Eye (tissue), 1 donor: ENCODE results near the gene PARD3.

Experiments used
- DNase-seq: peaks from one replicate; pipeline ENCODE4 v3.0.0-alpha.2; 2015

Gene PARD3

GRCh38 chr10:34602478-34602877 is 212.6 kb downstream of the PARD3 start:
- DNase-seq: no peak

- DNase-seq: no peak
Observed at GRCh38 chr10:34601691-34602090, 213.4 kb downstream of the PARD3 start.

- no peak for DNase-seq
Observed at GRCh38 chr10:34599026-34599795, 215.9 kb downstream of the PARD3 start.

GRCh38 chr10:34596351-34596750 is 218.7 kb downstream of the PARD3 start:
- DNase-seq: no peak

GRCh38 chr10:34593930-34594329 is 221.2 kb downstream of the PARD3 start:
- no peak for DNase-seq

GRCh38 chr10:34593374-34593890 is 221.7 kb downstream of the PARD3 start:
- no peak for DNase-seq

- DNase-seq: no peak
Observed at GRCh38 chr10:34590793-34591192, 224.3 kb downstream of the PARD3 start.

- DNase-seq: no peak
Observed at GRCh38 chr10:34589275-34589674, 225.8 kb downstream of the PARD3 start.

- DNase-seq: no peak
Observed at GRCh38 chr10:34587680-34588019, 227.4 kb downstream of the PARD3 start.

GRCh38 chr10:34587002-34587679 is 228.0 kb downstream of the PARD3 start:
- no peak for DNase-seq

- no peak for DNase-seq
Observed at GRCh38 chr10:34585422-34586112, 229.5 kb downstream of the PARD3 start.

GRCh38 chr10:34584164-34584563 is 230.9 kb downstream of the PARD3 start:
- no peak for DNase-seq

GRCh38 chr10:34581801-34582532 is 233.1 kb downstream of the PARD3 start:
- DNase-seq: no peak

- DNase-seq: no peak
Observed at GRCh38 chr10:34580643-34581042, 234.5 kb downstream of the PARD3 start.

GRCh38 chr10:34580214-34580613 is 234.9 kb downstream of the PARD3 start:
- DNase-seq: no peak

GRCh38 chr10:34578468-34578867 is 236.6 kb downstream of the PARD3 start:
- no peak for DNase-seq

- DNase-seq: no peak
Observed at GRCh38 chr10:34576797-34577196, 238.3 kb downstream of the PARD3 start.

- no peak for DNase-seq
Observed at GRCh38 chr10:34575882-34576281, 239.2 kb downstream of the PARD3 start.

- no peak for DNase-seq
Observed at GRCh38 chr10:34574353-34574934, 240.7 kb downstream of the PARD3 start.

- no peak for DNase-seq
Observed at GRCh38 chr10:34570887-34571286, 244.2 kb downstream of the PARD3 start.

- DNase-seq: peak; percentile 71
Observed at GRCh38 chr10:34567659-34568253, 247.3 kb downstream of the PARD3 start.

- DNase-seq: peak; percentile 56
Observed at GRCh38 chr10:34565934-34566333, 249.2 kb downstream of the PARD3 start.
